ENCODE results near the gene INSYN2B. TPM values are rescaled to one million over a fixed set of nuclear protein-coding genes. Genes with fewer than 3 reads are reported as not detected.

INSYN2B gene
- total RNA-seq, 1 experiment from 2014 or later, result not detected

DNA sequence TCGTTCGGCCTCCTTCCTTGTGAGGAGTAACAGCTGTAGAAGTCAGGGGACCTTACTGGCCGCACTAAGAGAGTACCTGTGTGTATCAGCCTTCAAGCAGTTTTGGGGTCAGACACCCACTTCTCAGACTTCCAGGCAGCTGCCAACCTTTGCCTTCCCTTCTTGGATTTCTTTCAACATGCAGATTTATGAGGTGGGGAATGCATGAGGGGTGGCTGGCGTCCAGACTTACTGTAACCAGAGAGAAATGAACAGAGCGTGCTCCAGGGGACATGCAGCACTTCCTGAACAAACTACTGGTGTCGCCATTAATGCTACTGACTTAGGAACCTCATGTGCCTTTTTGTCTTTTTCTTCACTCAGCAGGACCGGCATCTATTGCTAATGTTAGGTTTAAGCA, 46.7 kb downstream of the INSYN2B start:
- no peak for DNase-seq (ENCODE audit: low spot score)

- no peak for DNase-seq (ENCODE audit: low spot score)
Observed at GRCh38 chr5:169933127-169933526, 47.2 kb downstream of the INSYN2B start.

GRCh38 chr5:169923988-169924387, 56.3 kb downstream of the INSYN2B start:
- no peak for DNase-seq (ENCODE audit: low spot score)

DNA sequence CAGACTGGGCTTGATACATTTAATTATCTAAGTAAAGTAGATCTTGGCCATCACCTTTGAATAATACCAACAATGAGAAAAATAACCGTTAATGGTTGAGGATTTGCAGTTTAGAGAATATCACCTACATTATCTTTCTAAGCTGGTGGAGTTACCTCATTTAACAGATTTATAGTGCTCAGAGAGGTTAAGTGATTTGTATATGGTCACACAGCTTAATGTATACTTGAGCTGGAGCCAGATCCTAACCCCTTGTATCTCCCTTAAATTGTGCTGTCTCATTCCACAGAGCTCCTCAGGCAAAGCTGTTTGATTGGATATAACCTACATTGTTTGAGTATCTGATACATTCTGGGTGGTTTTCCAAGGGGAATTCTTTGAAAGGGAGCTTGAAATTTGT, 57.8 kb downstream of the INSYN2B start:
- DNase-seq (ENCODE audit: low spot score), result no peak

DNA sequence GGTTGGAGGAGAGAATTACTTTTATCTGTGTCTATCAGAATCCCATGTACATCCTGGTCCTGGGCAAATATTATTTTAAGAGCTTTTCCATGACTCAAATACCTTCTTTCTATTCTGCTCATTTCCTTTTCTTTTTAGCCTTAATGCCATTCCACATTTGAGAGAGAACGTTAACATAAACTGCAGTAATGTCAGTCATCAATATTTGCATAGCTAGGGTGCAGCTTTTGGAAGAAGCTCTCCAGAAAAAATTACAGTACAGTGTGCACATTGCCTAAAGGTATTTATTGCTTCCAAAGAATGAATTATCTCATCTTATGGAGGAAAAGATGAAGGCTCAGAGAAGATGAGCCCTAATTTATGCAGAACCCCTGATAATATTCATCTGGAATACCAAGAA, 58.3 kb downstream of the INSYN2B start:
- DNase-seq (ENCODE audit: low spot score), result no peak

DNA sequence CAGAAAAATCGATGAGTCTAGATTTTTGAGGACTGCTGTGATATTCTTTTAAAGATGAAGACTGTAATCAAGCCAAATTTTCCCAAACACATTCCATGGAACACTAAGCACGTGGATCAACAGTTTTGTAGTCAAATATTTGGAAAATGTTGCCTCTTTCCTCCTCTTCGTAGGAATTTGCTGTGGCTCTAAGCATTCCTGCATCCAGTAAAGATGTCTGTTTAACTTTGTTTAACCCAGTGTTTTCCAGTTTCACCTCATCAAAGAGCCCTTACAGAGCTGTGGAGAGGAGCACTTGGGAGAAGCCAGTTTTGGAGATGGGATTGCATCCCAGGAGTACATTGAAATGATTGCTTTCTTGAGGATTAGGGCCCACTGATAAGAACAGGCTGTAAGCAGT, 58.9 kb downstream of the INSYN2B start:
- no peak for DNase-seq (ENCODE audit: low spot score)

- DNase-seq (ENCODE audit: low spot score), result no peak
Observed at GRCh38 chr5:169920474-169920873, 59.8 kb downstream of the INSYN2B start.

DNA sequence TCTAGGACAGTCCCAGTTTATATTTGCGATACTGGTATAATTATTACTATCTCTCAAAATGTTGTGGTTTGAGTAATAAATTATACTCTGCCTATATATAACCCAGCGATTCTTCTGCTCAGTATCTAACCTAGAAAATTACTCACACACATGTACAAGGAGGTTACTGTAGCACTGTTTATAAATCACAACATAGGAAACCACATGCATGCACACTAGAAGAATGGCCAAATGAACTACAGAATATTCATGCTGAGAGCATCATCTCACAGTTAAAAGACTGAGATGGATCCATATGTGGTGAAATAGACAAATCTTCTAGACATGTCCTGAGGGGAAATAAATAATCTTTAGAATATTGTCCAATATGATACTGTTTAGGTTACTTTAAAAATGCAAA, 62.1 kb downstream of the INSYN2B start:
- DNase-seq (ENCODE audit: low spot score), result no peak

GRCh38 chr5:169917500-169917899, 62.8 kb downstream of the INSYN2B start:
- no peak for DNase-seq (ENCODE audit: low spot score)

- no peak for DNase-seq (ENCODE audit: low spot score)
Observed at GRCh38 chr5:169914766-169915165, 65.5 kb downstream of the INSYN2B start.

DNA sequence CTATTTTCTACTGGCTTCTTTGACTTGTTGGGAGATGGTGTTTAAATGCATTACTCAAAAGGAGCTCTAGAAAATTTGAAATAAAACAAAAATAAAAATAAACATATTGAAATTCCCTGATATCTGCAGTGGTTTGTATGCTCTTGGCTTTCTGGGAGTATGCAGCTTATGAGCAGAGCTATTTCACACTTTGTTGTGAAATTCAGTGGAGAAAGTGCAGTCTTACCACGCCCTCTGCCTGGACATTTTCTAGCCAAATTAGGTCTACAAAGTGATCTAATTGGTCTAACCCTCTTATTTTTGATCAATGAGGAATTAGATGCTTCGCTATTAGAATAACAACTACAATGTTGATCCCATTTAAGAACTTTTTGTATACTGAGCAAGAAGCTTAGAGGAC, 66.8 kb downstream of the INSYN2B start:
- no peak for DNase-seq (ENCODE audit: low spot score)

DNA sequence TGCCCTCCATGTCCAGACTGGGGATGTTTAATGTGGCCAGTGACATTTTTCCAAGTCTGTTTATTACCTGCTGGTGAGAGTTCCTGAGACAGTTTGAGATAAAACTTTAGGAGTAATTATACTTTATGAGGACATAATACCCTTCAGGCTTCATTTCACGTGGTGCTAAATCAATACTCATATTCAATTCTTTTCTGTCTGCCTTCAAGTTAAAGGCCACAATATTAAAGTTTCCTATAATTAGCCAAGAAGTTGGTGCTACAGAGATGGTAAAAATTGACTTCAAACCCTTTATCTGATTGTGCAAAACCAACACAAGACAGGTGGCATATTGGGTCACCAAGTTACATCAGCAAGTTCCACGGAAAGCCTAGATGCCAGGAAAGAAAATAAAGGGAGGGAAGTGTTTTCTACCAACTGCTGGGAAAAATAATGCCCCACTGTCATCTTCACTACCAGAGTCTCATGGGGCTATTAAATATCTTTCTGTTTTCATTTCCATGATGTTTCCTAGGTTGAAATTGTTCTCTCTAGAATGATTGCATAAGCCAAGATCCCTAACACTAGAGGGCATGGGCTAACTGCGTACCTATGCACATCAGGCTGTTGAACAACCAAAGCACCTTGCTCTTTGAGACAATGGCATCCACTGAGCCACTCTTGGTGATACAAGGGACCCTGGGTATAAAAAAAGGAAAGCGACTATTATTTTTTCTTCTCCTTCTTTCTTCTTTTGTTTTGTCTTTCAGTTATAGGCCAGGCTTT, 68.7 kb downstream of the INSYN2B start:
- no peak for DNase-seq (ENCODE audit: low spot score)

- no peak for DNase-seq (ENCODE audit: low spot score)
Observed at GRCh38 chr5:169910393-169910792, 69.9 kb downstream of the INSYN2B start.

- DNase-seq (ENCODE audit: low spot score), result no peak
Observed at GRCh38 chr5:169909945-169910344, 70.3 kb downstream of the INSYN2B start.

GRCh38 chr5:169908864-169909263, 71.4 kb downstream of the INSYN2B start:
- DNase-seq (ENCODE audit: low spot score), result no peak

DNA sequence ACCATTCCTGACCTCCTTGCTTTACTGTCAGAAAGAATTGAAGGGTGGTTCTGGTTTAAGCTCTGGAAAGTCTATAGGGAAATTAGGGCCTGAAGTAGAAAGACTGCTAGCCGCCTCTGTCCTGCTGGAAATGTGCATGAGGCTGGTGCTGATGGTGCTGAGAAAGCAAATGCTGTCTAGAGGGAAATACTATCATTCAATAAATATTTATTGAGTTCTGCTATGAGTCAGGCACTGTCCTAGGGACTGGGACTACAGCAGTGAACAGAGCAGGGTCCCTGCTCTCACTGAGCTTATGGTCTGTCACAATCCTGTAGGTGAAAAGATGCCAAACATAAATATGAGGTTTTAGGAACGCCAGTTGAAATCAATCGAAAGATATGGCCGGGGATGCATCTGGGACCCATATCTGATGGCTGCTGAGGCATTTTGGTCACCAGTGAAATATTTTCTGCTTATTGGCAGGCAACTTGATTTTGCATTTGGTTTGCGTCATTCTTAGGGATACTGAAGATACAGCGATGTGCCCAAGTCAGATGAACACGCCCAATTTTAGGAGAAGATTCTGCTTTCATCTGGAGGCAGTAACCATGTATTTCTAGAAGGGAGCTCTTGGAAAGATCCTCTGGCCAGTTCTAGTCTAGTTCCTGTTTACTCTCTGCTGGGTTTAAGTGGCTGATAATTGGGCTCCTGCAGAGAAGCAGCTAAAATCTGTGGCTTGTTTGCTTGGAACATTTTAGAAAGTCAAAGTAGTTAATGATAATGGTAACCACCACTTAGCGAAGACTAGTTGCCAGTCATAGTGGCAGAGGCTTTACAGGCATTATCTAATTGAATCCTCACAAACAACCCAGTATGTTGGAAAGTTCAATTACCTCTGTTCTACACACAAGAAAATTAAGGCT, 73.3 kb downstream of the INSYN2B start:
- no peak for DNase-seq (ENCODE audit: low spot score)

DNA sequence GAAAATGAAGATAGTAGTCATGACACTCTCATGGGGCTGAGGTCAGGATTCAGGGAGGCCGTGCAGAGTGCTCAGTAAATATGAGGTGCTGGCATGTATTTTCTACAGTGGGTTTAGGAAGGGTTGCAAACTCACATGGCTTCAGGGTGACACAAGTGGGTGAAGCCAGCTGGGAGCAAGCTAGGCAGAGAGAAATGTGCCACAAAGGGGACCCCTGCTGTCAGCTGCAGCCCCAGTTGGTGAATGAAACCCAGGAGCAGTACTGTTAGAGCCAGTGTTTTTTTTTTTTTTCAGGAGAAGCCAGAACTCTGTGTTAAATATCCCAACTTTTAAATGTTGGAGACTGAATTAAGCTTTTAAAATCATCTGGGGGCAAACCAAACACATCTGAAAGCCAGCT, 75.3 kb downstream of the INSYN2B start:
- no peak for DNase-seq (ENCODE audit: low spot score)

DNA sequence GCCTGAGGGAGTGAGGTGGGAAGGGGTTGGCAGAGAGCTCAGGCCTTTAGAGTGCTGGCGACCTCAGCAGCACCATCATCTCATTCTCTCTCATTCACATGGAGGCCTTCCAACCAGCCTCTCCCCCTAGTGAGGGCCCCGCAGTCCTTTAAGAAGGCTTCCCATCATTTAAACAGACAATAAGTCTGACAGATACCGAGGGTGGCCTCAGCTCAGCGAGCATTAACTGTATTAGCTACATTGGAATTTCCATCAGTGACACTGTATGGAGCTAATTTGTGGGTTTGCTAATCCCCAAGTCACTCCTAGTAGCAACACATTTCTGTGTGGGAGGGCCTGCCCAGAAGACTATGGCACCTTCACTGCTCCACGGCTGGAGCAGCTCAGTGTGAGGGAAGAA, 75.8 kb downstream of the INSYN2B start:
- DNase-seq (ENCODE audit: low spot score), result no peak

GRCh38 chr5:169904059-169904458, 76.2 kb downstream of the INSYN2B start:
- no peak for DNase-seq (ENCODE audit: low spot score)

- DNase-seq (ENCODE audit: low spot score), result no peak
Observed at GRCh38 chr5:169901896-169902295, 78.4 kb downstream of the INSYN2B start.

DNA sequence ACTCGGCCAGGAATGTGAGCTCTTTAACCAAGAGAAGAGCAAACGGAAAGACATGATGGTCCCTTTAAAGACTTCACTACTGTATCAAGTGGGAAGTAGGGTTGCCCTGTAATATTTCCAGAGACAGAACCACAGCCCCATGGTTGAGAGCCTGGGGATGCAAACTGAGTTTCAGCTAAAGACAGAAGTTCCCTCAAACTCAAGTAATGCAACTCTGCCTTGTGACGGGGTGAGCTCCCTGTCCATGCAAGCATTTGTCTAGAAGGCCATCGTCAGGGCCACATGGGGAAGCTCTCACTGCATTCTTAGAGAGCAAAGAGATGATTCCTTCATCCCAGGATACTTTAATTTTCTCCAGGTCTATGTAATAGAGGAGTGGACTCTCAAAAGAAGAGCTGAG, 82.8 kb downstream of the INSYN2B start:
- no peak for DNase-seq (ENCODE audit: low spot score)

GRCh38 chr5:169895926-169896325, 84.4 kb downstream of the INSYN2B start:
- DNase-seq (ENCODE audit: low spot score), result no peak

DNA sequence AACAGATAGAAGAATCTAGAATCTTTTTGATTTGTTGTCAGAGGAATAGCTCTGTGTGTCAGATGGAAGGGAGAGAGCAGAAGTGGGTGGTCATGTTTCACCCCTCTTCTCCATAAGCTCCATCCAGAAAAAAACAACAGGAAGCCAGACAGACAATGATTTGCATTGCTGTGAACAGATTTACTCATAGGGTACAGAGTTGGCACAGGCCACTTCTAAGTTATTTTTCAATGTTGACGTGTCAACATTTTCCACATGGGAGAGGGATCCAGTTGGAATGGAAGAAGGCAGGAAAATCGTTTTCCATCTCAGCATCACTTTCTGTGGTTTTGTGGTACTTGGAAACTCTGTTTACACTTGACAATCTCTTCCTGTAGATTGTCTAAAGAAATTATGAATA, 86.7 kb downstream of the INSYN2B start:
- no peak for DNase-seq (ENCODE audit: low spot score)
